ENCODE results near the gene SS18L1. TPM values are rescaled to one million over a fixed set of nuclear protein-coding genes. Genes with fewer than 3 reads are reported as not detected.

The SS18L1 gene
- total and polyA plus RNA-seq, 10 of the 15 experiments (the other 5 are each of a cell fraction or from before 2014, with no cell fraction given) = 1.8 to 20.0 (median 6.6) TPM

DNA sequence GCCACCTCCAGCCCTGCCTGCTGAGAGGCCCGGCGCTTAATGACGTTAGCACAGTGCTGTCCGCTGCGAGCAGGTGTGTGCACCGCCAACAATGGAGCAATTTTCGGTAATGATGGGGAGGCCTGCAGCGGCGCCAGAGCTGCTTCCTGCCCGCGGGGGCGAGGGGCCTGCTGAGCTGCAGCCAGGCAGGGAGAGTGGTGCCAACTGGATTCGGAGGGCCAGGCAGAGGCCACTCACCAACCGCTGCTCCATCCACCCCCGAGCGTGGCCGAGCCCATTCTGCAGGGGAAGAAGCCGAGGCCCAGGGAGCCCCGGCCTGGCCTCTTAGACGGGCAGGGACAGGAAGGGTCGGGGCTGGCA is 66.9 kb downstream of the SS18L1 start:
- ATAC-seq (no peak), FAIRE-seq (no peak), DNase-seq (ENCODE audit: low read depth, low spot score) (no peak)
- ChIA-PET CTCF (no interaction called here), POLR2A (no interaction called here), SMC1A (ENCODE audit: uncharacterized antibody, unreplicated experiment) (no interaction called here), RAD21 (ENCODE audit: unreplicated experiment) (no interaction called here)
- no peaks in the 10 kb centered on the region for H3K27me3 ChIP-seq (replicated peaks in 1 of 2; ENCODE audit: control insufficient read depth in 2 of 2, insufficient read depth in 2 of 2, low read length in 1 of 2)
- H3K9me3 ChIP-seq (replicated peaks; ENCODE audit: control insufficient read depth, insufficient read depth, low read length) = no peaks in the 10 kb centered on the region
- H3K4me1 ChIP-seq (ENCODE audit: control insufficient read depth, insufficient read depth, low read length) = no peaks in the 10 kb centered on the region
- no peaks in the 10 kb centered on the region for H3K79me2 ChIP-seq (ENCODE audit: control insufficient read depth, insufficient read depth, low read length)
- no TSS peak for BruUV-seq (replicated peaks)
- 67% methylated on average over 21 of the region's 21 CpGs for WGBS (ENCODE audit: insufficient coverage, insufficient replicate concordance, low lambda C conversion rate, missing lambda C conversion rate)
- H3K4me2 ChIP-seq (ENCODE audit: control insufficient read depth, insufficient read depth) = no peak overlapping the region
- H3K4me3 ChIP-seq = no peak overlapping the region
- H2AFZ ChIP-seq (ENCODE audit: control insufficient read depth, low read depth, low read length) = no peak overlapping the region
- intact Hi-C loops (cut with micrococcal nuclease; ENCODE audit: unreplicated experiment) (no loop called here), in situ Hi-C loops (cut with MboI) (no loop called here)
- H3K36me3 ChIP-seq (ENCODE audit: control insufficient read depth in 2 of 2, insufficient read depth in 2 of 2, low read length in 1 of 2) = no peaks in the 10 kb centered on the region
- H3K9ac ChIP-seq (ENCODE audit: control insufficient read depth, insufficient read depth, low read length) = no peak overlapping the region
- no peak overlapping the region for H3K27ac ChIP-seq (ENCODE audit: control insufficient read depth, insufficient read depth)
- no peaks in the 10 kb centered on the region for H4K20me1 ChIP-seq (ENCODE audit: control insufficient read depth, insufficient read depth)
- TF ChIP-seq PAX8 (IDR thresholded peaks at IDR 0.05) (no peak), KDM1A (IDR thresholded peaks at IDR 0.05; ENCODE audit: borderline replicate concordance) (no peak), STAT3 (IDR thresholded peaks at IDR 0.05; ENCODE audit: low read depth, low read length) (no peak), SMAD5 (IDR thresholded peaks at IDR 0.05; ENCODE audit: low read depth) (no peak), CHD2 (IDR thresholded peaks at IDR 0.05; ENCODE audit: borderline replicate concordance, low read depth, low read length) (no peak), ZNF384 (IDR thresholded peaks at IDR 0.05; ENCODE audit: borderline replicate concordance, low read depth, low read length) (no peak), SMARCA5 (IDR thresholded peaks at IDR 0.05) (no peak), NRF1 (conservative IDR thresholded peaks at IDR 0.05; ENCODE audit: low read depth, low read length) (no peak), KAT2A (conservative IDR thresholded peaks at IDR 0.05; ENCODE audit: control insufficient read depth, low read depth, low read length) (no peak), GABPA (IDR thresholded peaks at IDR 0.05; ENCODE audit: low read depth) (no peak), SUPT20H (IDR thresholded peaks at IDR 0.05; ENCODE audit: borderline replicate concordance, control insufficient read depth, low read depth, low read length) (no peak), SUZ12 (IDR thresholded peaks at IDR 0.05; ENCODE audit: unreplicated experiment) (no peak), CBX3 (IDR thresholded peaks at IDR 0.05; ENCODE audit: borderline replicate concordance, low read depth) (no peak)
- TF ChIP-seq, protein P1, sequence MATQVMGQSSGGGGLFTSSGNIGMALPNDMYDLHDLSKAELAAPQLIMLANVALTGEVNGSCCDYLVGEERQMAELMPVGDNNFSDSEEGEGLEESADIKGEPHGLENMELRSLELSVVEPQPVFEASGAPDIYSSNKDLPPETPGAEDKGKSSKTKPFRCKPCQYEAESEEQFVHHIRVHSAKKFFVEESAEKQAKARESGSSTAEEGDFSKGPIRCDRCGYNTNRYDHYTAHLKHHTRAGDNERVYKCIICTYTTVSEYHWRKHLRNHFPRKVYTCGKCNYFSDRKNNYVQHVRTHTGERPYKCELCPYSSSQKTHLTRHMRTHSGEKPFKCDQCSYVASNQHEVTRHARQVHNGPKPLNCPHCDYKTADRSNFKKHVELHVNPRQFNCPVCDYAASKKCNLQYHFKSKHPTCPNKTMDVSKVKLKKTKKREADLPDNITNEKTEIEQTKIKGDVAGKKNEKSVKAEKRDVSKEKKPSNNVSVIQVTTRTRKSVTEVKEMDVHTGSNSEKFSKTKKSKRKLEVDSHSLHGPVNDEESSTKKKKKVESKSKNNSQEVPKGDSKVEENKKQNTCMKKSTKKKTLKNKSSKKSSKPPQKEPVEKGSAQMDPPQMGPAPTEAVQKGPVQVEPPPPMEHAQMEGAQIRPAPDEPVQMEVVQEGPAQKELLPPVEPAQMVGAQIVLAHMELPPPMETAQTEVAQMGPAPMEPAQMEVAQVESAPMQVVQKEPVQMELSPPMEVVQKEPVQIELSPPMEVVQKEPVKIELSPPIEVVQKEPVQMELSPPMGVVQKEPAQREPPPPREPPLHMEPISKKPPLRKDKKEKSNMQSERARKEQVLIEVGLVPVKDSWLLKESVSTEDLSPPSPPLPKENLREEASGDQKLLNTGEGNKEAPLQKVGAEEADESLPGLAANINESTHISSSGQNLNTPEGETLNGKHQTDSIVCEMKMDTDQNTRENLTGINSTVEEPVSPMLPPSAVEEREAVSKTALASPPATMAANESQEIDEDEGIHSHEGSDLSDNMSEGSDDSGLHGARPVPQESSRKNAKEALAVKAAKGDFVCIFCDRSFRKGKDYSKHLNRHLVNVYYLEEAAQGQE (IDR thresholded peaks at IDR 0.05; ENCODE audit: low read depth, low read length) = no peak
- TF ChIP-seq, protein P2, sequence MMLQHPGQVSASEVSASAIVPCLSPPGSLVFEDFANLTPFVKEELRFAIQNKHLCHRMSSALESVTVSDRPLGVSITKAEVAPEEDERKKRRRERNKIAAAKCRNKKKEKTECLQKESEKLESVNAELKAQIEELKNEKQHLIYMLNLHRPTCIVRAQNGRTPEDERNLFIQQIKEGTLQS (IDR thresholded peaks at IDR 0.05; ENCODE audit: borderline replicate concordance, extremely low read depth, low read depth, low read length) = no peak
- TF ChIP-seq, protein P3, sequence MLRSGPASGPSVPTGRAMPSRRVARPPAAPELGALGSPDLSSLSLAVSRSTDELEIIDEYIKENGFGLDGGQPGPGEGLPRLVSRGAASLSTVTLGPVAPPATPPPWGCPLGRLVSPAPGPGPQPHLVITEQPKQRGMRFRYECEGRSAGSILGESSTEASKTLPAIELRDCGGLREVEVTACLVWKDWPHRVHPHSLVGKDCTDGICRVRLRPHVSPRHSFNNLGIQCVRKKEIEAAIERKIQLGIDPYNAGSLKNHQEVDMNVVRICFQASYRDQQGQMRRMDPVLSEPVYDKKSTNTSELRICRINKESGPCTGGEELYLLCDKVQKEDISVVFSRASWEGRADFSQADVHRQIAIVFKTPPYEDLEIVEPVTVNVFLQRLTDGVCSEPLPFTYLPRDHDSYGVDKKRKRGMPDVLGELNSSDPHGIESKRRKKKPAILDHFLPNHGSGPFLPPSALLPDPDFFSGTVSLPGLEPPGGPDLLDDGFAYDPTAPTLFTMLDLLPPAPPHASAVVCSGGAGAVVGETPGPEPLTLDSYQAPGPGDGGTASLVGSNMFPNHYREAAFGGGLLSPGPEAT (IDR thresholded peaks at IDR 0.05; ENCODE audit: low read depth) = no peak
- TF ChIP-seq, protein P4, sequence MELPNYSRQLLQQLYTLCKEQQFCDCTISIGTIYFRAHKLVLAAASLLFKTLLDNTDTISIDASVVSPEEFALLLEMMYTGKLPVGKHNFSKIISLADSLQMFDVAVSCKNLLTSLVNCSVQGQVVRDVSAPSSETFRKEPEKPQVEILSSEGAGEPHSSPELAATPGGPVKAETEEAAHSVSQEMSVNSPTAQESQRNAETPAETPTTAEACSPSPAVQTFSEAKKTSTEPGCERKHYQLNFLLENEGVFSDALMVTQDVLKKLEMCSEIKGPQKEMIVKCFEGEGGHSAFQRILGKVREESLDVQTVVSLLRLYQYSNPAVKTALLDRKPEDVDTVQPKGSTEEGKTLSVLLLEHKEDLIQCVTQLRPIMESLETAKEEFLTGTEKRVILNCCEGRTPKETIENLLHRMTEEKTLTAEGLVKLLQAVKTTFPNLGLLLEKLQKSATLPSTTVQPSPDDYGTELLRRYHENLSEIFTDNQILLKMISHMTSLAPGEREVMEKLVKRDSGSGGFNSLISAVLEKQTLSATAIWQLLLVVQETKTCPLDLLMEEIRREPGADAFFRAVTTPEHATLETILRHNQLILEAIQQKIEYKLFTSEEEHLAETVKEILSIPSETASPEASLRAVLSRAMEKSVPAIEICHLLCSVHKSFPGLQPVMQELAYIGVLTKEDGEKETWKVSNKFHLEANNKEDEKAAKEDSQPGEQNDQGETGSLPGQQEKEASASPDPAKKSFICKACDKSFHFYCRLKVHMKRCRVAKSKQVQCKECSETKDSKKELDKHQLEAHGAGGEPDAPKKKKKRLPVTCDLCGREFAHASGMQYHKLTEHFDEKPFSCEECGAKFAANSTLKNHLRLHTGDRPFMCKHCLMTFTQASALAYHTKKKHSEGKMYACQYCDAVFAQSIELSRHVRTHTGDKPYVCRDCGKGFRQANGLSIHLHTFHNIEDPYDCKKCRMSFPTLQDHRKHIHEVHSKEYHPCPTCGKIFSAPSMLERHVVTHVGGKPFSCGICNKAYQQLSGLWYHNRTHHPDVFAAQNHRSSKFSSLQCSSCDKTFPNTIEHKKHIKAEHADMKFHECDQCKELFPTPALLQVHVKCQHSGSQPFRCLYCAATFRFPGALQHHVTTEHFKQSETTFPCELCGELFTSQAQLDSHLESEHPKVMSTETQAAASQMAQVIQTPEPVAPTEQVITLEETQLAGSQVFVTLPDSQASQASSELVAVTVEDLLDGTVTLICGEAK (IDR thresholded peaks at IDR 0.05; ENCODE audit: borderline replicate concordance) = no peak
